HG02798 (cell line): Measurements from ENCODE around the gene CHAMP1.
A peak's percentile ranks its signal among the peaks of the same experiment; 100 is the strongest.

Source experiments
- ATAC-seq: cut with Tn5 transposase; IDR thresholded peaks from one replicate; pipeline ENCODE4 v1.9.1; 2021; ENCODE audit warnings: mild to moderate bottlenecking; ENCODE audit not compliant: unreplicated experiment, poor library complexity

CHAMP1 gene, protein sequence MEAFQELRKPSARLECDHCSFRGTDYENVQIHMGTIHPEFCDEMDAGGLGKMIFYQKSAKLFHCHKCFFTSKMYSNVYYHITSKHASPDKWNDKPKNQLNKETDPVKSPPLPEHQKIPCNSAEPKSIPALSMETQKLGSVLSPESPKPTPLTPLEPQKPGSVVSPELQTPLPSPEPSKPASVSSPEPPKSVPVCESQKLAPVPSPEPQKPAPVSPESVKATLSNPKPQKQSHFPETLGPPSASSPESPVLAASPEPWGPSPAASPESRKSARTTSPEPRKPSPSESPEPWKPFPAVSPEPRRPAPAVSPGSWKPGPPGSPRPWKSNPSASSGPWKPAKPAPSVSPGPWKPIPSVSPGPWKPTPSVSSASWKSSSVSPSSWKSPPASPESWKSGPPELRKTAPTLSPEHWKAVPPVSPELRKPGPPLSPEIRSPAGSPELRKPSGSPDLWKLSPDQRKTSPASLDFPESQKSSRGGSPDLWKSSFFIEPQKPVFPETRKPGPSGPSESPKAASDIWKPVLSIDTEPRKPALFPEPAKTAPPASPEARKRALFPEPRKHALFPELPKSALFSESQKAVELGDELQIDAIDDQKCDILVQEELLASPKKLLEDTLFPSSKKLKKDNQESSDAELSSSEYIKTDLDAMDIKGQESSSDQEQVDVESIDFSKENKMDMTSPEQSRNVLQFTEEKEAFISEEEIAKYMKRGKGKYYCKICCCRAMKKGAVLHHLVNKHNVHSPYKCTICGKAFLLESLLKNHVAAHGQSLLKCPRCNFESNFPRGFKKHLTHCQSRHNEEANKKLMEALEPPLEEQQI

DNA sequence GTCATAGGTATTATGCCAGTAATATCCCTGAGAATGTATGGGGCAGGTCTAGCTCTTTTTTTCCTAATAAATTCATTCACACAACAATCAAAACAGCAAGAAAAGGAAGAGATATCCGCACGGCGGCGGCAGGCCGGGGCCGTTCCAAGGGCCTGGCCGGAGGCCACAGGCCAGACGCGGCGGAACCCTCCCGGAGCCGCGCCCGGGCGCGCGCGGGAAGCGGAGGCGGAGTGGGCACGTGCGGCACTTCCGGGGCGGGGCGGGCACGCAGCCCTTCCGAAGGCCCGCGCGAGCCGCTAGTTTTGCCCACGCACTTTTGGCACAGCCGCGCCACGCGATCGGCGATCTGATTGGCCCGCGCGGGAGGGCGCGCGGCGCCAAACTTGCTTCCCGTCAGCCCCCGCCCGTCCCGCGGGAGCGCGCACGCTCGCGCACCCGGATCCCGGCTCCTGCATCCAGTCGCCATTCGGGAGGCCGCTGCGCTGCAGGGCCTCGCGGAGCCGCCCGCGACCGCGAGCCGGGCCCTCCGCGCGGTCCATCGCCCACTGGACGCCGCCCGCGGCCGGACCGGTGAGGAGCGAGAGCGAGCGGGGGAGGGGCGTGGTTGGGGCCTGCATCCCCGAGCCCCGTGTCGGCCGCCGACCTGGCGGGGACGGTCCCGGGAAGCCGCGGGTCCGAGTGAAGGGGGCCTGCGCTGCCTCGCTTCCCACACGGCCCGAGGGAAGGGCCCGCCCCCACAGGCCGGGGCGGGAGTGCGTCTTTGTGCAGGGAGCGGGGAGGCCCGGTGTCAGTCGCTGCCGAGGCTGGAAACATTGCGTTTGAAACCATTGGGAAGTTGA, at the start of gene CHAMP1:
CHAMP1 (plus strand) TSS at position 430 of the 839 bp plus-strand sequence. CDS start 9,340 bp downstream, outside the sequence.
- ATAC-seq, result peak; percentile 90

DNA sequence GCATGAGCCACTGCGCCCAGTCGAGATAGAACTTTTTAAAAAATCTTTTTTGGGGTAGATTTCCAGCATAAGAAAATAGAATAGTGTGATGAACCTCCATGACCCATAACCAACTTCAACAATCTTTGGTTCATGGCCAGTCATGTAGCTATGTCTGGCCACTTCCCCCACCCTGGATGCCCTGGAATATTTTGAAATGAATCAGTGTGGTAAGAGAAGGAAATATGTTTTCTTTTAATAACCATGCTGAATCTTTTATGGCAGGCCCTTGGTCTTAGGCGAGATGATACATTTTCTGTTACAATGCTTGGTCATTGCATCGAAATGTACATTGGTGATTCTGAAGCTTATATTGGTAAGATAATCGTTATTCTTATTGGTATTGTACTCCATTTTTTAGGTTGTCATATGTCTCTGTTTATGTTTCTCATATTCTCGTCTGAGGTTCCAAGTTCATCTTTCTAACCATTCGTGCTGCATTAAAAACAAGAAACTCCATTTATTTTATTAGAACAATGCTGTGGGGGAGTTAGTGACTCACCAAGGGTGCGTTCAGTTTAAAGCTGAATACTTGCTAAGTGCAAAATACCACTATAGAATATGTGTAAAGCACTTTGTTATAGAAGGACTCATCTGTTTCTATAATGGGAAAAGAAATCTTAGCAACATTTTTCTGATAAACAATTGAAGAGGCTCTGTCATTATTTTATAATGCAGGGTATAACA, 49.3 kb upstream of the CHAMP1 start:
- ATAC-seq, result no peak

- no peak for ATAC-seq
Observed at GRCh38 chr13:114266241-114266640, 48.1 kb upstream of the CHAMP1 start.

DNA sequence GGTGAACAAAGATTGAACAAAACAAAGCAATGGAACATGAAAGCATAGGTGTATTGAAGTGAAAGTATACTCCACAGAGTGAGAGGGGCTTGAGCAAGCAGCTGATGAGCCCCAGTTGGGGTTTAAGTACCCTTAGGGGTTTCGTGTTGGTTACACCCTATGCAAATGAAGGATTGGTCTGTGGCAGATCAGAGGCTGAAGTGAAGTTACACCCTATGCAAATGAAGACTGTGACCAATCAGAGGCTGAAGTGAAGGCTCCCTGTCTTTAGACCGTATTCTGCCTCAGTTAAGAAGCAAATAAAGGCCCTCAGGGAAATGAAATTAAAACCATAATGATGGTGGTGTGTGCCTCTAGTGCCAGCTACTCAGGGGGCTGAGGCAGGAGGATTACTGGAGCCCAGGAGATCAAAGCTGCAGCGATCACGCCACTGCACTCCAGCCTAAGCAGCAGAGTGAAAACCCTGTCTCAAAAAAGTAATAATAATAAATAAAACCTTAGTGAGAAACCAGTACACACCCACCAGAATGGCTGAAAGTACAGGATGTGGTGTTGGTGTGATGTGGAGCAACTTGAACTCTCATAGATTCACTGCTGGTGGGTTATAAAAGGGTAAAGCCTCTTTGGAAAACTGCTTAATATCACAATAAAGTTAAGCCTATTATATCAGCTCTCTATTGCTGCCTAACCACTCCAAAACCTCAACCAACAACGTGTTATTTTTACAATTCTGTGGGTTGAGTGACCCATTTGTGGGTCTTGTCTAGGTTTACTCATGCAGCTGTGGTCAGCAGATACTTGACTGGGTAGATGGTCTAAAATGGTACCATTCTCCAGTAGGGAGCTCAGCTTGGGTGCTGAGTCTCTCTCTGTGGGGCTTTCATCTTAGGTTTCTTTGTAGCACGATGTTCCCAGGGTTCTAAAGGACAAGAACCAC, 45.7 kb upstream of the CHAMP1 start:
- no peak for ATAC-seq

DNA sequence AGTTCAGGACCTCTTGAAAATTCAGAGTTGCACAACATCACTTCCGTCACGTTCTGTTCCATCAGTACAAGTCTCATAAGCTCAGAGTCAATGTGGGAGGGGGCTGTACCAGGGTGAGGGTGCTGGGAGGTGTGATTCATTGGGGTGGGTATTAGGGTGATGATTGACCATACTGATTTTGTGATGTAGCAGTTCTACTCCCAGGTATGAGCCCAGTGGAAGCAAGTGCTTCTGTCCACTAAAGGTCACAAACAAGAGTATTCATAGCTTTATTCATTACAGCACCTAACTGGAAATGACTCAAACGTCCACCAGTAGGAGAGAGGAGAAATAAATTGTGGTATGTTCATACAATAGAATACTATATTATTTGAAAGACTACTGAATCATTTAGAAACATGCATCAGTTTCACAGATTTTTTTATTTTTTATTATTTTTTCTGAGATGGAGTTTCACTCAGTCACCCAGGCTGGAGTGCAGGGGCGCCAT, 45.0 kb upstream of the CHAMP1 start:
- ATAC-seq, result no peak

- no peak for ATAC-seq
Observed at GRCh38 chr13:114272977-114273376, 41.3 kb upstream of the CHAMP1 start.

DNA sequence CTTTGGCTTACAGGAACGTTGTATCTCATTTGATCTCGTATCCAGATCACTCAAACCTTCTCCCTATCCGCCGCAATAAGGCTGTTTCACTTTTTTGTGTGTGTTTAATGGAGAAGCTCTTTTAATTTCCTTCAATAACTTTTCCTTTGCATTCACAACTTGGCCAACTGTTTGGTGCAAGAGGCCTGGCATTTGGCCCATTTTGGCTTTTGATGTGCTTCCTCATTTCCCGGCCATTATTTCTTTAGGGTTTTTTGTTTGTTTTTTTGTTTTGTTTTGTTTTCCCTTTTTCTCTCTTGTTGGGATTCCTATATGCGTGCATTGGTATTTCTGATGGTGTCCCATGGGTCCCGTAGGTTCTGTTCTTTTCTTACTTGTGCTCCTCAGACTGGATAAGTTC, 39.0 kb upstream of the CHAMP1 start:
- no peak for ATAC-seq

- ATAC-seq, result no peak
Observed at GRCh38 chr13:114279146-114279545, 35.2 kb upstream of the CHAMP1 start.

DNA sequence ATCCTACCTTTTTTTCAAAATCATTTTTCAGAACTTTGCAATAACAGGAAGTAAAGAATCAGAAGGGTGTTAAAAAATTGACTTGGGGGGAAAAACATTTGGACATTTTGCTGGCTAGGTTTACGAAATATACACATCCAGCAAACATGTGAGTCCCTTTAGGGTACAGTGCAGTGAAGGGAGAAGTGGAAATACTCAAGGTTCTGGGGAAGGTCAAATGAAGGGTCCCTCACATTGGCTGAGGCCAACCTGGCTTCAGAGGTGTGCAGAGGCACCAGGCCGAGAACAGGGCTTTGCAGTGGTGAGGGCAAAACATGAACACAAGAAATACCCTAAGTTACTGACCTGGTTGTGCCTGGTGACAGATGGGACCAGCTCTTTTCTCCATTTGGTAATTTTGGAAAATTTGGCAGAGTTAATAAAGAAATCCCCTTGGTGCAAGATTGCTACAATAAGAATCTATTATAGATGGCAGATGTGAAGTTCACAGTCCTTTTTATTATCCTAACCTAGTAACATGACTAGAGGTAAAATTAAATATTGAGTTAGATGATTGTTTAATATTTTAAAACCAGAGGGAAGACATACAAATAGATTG, 34.4 kb upstream of the CHAMP1 start:
- no peak for ATAC-seq

GRCh38 chr13:114281351-114282040, 32.8 kb upstream of the CHAMP1 start, which contains the start of gene UPF3A:
UPF3A (plus strand) TSS chr13:114281601; CDS start chr13:114281640, 39 bp downstream.
- ATAC-seq, result peak; percentile 80

DNA sequence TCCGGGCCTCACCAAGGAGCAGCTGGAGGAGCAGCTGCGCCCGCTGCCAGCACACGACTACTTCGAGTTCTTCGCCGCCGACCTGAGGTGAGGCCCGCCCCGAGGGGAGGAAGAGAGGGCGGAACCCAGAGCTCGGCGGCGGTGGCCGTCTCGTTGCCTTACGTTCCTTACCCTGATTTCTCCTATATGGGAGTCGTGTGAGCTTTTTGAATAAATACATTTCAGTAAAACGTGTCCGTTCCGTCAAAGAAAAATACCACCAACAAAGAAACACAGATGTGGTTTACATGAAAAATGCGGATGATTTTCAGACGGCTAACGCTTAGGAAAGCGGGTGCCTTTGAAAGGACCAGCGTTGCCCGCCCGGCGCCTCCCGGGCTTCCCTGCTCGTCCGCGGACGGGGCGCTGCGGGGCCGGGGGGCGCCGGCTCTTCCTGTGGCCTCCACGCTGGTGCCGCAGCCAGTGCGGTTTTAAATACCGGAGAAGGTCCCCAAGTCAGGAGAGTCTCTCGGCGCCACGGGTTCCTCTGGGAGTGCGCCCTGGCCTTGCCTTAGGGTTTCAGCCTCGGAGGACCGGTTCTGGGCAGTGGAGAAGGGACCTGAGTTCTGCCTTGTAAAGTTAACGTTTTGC, 32.1 kb upstream of the CHAMP1 start:
- ATAC-seq, result peak; percentile 58

- no peak for ATAC-seq
Observed at GRCh38 chr13:114283576-114283975, 30.7 kb upstream of the CHAMP1 start.

DNA sequence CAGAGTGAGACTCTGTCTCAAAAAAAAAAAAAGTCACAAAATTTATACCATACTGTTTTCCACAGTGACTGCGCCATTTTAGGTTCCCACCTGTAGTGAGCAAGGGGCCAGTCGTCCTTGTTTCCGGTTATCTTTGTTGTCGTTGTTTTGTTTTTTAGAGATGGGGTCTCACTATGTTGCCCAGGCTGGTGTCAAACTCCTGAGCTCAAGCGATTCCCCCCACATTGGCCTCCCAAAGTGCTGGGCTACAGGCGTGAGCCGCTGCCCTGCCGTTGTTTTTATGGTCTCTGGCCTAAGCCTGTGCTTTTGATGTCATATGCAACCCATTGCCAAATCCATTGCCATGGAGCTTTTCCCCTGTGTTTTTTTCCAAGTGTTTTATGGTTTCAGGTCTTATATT, 29.6 kb upstream of the CHAMP1 start:
- ATAC-seq, result no peak

DNA sequence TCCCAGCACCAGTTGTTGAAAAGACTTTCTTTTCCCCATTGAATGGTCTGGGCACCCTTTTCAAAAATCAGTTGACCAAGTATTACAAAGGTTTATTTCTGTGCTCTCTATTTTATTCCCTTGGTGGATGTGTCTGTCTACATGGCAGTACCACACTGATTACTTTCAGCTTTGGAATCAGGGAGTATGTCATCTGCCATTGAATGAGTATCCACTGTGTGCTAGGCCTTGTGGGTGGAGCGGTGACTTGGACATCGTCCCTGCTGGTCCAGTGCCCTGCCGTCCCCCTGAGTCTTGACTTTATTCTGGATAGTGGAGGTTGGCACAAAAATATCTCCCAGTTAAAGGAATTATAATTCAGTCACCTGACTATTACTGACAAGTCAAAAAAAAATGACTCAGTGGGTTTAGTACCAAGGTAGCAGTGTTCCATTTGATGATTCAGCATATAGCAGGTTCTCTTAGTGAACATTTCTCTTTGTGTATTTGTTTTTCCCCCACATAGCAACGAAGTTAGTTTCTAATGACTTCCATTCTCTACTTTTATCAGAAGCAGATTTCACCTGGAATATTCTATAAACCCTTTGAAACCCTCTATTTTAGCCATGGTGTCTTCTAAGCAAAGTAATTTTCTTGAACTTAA, 29.0 kb upstream of the CHAMP1 start:
- no peak for ATAC-seq

DNA sequence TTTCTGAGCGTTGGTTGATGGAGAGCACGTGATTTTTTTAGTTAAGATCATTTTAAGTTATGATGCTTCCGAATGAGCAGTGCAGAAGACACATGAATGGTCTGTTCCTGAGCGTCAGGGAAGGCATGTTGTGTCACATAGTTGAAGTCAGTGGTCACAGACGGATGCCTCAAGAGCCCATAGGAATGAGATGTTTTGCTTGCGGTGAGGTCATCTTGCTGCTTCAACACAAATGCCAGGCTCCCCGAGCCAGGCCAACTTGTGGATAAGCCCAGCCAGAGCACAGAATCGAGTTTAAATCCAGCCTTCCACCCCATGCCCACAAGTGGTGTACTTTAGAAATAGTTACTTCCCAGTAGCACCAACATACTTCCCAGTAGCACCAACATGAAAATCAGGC, 27.5 kb upstream of the CHAMP1 start:
- ATAC-seq, result no peak

DNA sequence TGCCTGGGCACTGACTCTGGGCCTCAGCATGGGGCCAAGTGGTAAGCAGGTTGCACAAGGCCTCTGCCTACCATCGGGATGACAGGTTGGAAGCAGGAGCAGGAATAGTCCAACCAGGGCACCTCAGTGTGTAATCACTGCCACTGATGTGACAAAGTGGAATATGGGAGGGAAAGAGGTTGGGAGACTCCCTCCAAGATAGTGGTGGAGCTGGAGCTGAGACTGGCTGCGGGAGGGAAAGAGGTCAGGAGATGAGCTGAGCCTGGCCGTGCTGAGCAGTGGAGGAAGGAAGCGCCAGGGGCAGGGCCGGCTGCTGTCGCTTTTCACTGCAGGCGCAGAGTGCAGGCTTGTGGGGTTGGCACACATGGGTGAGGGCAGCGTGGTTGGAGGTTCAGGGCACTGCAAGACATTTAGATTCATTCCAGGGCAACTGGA, 26.1 kb upstream of the CHAMP1 start:
- no peak for ATAC-seq

- ATAC-seq, result no peak
Observed at GRCh38 chr13:114296448-114296847, 17.9 kb upstream of the CHAMP1 start.
